GM19099 (cell line): ENCODE measurements around the gene TP53BP2.

Experiments used
- POLR2A ChIP-seq: IDR thresholded peaks from 3 replicates; pipeline ENCODE4 v1.6.1; 2011; ENCODE audit warnings: low read depth; ENCODE audit not compliant: insufficient read length; ENCODE audit errors: extremely low read depth

TP53BP2 gene

DNA sequence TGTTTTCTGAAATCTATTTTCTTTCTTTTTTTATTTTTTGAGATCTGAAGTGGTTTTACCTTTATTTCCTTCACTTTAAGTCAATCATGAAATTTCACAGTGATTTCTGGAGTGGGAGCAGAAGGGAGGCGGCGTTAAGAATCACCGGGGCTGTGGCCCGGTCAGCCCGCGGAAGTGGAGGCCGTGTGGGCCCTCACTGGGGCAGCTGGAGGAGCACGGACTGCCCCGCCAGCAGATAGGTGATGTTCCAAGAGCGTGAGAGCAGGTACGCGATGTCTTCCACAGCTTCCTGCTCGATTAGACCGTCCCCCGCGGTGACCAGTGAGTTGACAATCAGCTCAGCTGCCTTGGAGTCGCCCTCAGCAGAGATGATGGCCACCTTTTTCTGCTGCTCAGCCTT lies 10.6 kb upstream of the TP53BP2 start:
- TF ChIP-seq POLR2A = no peak

DNA sequence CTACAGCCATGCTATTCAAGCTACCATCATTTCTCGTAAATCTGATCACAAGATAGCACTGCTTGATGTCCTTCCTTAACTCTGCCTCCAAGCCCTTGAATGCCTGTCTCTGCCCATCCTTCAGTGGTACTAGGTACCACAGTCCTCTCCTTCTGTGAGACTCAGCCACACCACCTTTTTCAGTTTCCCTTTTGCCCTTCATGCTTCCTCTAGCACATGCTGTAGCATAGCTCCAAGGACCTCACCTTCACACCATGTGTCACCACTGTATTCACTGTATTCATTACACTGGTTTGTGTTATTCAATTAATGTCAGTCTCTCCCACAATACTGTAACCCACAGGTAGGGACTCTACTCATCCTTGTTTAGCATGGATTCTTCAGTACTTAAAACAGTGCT lies 8.0 kb upstream of the TP53BP2 start:
- no peak for TF ChIP-seq POLR2A

DNA sequence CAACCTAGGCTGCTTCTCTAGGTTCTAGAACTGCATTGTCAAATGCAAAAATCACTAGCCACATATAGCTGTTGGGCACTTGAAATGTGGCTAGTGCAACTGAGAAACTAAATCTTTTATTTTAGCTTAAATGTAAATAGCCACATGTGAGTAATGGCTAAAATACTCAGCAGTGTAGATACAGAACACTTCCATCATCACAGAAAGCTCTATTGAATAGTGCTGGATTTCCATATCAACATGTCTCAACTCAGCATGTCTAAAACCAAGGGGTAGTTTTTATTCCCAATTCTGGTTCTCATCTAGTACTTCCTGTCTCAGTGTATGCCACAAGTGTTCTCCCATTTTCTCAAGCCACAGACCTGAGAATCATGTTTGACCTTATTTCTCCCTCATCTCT lies 7.5 kb upstream of the TP53BP2 start:
- no peak for TF ChIP-seq POLR2A

DNA sequence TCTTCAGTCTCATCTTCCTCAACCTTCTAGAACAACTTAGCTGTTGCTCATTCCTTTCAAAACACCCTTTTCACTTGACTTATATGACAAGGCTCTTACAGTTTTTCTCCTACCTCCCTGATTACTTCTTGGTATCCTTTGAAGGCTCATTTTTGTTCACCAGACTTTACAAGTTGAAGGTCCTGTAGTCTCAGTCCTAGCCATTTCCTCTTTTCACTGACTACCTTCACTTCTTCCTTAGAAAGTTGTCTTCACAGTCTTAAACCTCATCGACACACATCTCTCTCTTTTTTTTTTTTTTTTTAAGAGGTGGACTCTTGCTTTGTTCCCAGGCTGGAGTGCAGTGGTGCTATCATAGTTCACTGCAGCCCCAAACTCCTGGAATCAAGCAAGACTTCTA lies 6.6 kb upstream of the TP53BP2 start:
- no peak for TF ChIP-seq POLR2A

DNA sequence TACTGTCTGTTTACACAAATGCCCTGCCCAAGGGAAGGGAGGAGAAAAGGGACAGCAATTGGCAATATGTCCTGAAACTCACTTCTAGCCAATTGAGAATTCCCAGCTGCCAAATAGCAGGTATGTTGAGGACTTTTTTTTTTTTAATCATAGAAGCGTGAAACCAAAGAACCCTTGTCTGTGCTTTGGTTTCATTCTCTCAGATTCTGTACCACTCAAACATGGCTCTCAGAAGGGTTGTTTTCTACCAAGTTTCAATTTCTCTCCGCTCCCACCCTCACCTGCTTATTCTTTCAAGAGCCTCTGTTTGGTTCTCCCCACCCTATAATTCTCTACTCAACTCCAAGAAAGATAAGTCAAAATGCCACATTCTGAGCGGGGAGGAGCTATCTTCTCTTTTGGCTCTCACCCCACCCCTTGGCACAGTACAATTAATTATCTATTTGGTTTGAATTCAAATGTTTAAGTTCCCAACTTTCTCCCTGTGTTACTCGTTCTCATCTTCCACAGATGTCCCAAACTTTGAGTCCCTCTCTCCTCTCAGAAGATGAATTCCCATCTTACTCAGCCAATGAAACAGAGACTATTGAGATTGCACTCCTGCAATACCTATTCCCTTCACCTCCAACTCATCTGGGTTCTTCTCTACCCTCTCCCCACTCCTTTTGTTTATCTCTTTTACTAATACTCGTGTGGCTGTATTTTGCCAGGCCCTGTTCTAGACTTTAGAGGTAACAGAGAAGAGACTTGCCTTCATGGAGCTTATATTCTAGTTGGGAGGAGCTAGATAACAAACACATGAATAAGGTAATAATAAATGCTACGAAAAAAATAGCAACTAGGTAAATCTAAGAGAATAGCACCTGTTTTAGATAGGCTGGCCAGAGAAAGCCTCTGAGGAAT lies 3.9 kb upstream of the TP53BP2 start:
- TF ChIP-seq POLR2A = no peak

DNA sequence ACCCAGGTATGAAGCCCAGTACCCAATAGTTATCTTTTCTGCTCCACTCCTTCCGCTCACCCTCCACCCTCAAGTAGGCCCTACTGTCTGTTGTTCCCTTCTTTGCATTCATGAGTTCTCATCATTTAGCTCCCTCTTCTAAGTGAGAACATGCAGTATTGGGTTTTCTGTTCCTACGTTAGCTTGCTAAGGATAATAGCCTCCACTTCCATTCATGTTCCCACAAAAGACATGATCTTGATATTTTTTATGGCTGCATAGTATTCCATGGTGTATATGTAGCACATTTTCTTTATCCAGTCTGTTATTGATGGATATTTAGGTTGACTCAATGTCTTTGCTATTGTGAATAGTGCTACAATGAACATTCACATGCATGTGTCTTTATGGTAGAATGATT lies 2.8 kb upstream of the TP53BP2 start:
- TF ChIP-seq POLR2A = no peak

DNA sequence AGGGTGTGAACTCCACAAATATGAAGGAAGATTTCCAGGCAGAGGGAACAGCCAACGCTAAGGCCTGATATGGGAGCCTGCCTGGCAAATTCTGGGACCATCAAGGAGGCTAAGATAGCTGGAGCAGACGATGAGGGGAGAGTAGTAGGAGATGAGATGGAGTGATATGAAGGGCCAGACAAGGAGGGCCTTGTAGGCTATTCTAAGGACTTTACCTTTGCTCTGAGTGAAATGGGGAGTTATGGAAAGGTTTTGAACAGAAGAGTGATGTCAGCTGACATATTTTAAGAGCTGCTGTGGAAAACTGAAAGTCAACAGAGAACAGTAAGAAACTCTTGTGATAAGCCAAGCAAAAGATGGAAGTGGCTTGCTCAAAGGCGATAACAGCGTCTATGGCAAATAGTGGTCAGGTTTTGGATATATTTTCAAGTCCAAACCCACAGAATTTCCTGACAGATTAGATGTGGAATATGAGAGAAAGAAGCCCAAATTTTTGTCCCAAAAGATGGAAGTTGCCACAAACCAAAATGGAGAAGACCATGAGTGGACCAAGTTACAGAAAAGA lies 2.1 kb upstream of the TP53BP2 start:
- TF ChIP-seq POLR2A = no peak

DNA sequence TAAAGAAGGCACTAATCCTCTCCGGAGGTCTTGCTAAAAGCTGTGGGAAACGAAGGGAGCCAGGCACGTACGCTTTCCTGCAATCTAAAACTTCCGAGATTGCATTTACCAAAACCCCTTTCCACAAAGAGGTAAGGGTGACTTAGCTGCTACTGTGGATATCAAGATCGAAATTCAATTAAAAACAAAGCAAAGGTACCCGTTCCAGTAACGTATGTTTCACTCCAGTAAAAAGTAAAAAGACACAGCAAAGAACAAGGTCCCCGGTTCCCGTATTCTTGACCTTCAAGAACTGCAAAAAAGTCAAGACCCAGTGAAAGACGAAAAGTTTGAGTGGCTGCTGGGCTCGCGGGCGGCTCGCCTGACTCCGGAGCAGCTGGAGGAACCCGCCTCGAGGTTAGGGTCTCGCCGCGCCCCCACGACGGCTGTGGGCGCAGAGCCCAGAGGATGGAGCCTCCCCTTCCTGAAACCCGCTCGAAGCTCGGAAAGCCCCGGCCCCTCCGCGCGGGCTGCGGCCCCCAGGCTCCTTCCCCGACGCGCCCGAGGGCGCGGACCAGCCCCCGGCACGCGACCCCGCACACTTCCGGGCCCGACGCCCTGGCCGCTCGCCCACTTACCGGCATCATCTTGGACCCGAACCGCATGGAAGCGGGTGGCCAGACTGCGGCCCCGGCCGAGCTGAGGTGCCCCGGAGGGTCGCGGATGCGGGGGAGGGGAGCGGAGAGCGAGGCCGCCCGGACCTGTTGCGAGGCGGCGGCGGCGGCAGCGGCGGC lies 524 bp downstream of the TP53BP2 start:
- no peak for TF ChIP-seq POLR2A

DNA sequence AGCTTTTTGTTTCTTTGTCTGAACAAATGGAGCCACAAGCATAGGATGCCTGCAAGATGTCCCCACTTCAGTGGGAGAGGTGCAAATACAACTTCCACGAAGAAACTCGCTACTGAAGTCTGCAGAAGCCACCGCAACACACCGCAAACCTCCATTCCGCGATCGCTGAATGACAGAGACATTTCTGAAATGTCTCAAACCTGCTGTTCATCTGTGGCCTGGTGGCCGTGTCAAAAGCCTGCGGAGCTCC lies 1.0 kb downstream of the TP53BP2 start:
- TF ChIP-seq POLR2A = no peak

DNA sequence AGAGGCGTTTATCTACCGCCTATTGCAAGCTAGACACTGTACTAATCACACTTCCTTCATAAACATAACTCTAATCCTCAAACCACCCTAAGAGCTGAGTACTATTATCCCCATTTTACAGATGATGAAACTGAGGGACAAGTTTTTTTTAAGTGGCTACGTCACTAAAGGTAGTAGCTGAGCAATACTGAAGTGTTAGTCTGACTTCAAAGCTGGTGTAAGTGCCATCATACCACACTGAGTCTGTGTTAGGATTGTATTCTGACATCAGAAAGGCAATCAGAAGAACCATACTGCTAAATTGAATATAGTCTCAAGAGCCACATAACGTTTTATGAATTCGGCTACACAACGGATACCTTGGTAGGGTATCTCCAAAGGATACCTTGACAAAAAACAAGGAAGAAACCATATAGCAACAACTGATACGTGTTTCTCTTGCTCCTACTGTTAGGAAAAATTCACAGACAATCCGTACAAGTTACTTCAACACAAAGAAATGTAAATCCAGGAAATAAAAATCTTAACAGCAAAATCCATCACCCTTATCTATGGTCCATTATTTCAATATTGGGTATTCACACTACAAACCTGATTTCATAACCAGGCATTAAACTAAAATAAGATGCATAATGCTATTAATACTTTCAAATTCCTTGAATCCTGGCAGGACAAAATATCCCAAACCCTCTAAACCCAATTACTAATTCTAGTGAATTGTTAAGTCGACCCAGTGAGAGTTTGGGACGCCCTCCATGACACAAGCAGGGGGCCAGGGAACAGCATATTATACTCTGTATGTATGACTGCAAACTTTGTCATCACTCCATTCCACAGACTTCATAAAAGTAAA lies 1.6 kb downstream of the TP53BP2 start:
- TF ChIP-seq POLR2A = no peak

DNA sequence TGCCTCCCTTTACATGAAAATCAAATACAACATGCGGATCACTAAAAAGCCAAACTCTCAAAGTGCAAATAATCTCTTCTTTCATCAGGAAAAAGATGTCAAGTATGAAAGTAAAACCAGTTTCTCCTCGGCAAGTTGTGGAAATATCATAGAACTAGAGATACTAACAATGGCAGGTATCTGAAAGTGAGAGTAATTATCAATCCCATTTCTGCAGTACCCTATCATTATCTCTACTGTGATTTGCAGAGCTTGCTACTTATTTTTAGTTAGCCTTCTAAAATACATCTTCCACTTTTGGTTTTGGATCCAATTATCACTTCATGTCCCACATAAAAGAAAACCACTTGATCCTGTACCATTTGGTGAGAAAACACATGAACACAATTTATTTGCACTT lies 3.0 kb downstream of the TP53BP2 start:
- TF ChIP-seq POLR2A = no peak

DNA sequence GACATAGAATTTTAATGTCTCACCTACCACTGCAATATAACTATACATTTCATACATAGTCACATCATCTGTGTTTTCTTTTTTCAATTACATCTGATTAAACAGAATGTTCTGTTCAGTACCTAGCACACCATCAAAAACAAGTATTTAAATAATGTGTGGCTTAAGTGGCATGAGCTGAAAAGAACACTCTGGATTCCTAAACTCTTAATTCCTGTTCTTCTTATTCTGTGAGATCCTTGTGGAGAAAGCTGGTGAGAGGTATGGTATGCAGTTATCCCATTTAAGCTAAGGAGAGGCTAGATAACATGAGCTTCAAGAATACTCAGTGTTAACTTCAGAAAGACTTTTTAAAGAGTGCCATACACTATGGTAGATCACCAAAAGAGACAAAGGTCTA lies 5.5 kb downstream of the TP53BP2 start:
- no peak for TF ChIP-seq POLR2A

DNA sequence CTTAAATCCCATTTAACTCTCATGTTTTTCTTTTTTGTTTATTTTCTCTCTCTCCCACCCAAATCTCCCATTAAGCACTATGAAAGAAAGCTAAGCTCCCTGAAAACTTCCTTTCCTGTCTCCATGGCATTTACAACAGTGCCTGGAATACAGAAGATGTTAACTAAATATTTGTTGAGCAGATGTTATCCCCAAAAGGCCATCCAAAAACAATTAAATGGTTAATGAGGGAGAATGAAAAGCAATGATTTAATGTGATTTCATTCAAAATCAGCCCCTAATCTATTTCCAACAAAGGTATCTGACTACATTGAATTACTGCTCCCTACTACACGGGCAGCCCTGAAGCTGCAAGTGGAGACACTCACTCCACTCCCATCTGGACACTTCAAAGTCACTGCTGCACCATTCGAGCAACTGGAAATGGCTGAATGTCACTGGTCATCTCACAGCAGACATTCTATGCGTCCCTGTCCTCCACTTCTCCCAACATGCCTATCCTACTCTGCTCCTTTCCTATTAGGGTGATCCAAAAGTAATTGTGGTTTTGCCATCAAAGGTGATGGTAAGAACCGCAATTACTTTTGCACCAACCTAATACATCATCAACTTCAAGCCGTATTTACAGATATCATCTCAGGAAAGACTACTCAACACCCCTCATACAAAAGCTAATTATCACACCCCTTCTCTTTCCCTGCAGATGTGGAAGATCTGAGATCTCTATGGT lies 7.5 kb downstream of the TP53BP2 start:
- TF ChIP-seq POLR2A = no peak

DNA sequence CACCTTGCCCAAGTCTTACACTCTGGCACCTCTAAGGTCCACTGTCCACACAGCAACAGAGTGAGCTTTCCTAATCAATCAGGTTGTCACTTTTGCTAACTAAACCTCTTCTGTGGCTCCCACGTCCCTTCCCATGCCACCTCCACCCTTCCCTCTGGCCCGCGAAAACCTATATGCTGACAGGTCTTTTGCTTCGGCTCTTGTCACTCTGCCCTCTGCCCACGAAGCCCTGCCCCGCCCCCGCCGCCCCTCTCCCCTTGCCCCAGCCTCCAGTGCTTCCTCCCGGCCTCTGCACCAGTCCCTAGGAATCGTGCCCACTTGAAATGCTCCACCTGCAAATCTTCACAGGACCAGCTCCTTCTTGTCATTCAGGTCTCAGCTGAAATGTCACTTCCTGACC lies 8.1 kb downstream of the TP53BP2 start:
- no peak for TF ChIP-seq POLR2A
